HG03439 (cell line): Measurements from ENCODE around the gene CHST8.

Experiments used
- ATAC-seq: cut with Tn5 transposase; IDR thresholded peaks from one replicate; pipeline ENCODE4 v1.9.1; 2021; ENCODE audit warnings: mild to moderate bottlenecking, moderate library complexity; ENCODE audit not compliant: unreplicated experiment

The CHST8 gene

DNA sequence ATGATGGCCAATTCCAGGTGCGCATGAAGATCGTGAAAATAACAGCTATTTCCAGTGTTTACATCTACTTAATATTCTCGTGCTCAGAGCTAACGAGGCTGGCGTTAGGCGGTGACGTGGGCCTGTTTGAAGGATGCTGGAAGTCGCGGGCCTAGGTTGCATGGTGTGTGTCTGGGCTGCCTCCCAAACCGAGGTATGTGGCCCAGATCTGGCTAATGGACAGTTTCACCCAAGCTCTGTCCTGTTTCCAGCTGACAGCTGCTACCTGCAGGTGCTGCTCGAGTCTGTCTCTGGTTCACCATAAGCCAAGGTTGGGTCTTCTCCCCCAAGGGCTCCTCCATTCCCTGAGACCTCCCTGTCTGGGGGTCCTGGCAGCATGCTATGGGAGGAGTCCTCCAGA, 134.4 kb downstream of the CHST8 start:
- ATAC-seq, result no peak

DNA sequence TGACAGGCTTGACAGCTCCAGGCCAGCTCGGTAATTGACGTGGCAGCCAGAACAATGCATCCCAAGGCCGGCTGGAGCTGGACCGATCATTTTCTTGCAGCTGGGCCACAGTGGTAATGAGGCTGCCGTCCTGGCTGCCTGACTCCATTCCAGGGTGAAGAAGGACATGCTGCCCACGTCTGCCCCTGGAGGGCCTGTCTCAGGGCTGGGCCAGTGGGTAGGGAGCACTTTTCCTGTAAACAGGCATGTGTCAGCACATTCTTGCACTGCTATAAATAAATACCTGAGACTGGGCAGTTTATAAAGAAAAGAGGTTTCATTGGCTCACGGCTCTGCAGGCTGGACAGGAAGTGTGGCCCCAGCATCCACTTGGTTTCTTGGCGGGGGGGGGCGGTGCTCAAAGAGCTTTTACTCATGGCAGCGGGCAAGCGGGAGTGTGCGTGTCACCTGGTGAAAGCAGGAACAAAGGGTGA, 136.8 kb downstream of the CHST8 start:
- ATAC-seq, result no peak

DNA sequence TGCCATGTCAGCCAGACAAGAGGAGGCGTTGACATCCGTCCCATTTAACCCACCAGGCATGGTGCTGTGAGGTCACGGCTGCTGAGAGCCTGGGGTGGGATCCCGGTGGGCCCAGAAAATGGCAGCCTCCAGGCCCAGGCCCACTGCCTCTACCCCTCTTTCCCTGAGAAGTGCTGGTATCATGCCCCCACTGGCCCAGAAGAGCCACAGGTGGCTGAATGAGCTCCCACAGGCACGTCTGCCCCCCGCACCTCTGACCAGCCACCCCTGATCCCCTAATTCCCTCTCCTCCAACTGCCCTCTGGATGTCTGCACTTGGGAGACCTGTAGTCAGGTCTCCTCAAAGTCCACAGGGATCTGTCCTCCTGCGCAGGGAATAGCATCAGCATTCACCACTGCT, 137.6 kb downstream of the CHST8 start:
- ATAC-seq, result no peak

DNA sequence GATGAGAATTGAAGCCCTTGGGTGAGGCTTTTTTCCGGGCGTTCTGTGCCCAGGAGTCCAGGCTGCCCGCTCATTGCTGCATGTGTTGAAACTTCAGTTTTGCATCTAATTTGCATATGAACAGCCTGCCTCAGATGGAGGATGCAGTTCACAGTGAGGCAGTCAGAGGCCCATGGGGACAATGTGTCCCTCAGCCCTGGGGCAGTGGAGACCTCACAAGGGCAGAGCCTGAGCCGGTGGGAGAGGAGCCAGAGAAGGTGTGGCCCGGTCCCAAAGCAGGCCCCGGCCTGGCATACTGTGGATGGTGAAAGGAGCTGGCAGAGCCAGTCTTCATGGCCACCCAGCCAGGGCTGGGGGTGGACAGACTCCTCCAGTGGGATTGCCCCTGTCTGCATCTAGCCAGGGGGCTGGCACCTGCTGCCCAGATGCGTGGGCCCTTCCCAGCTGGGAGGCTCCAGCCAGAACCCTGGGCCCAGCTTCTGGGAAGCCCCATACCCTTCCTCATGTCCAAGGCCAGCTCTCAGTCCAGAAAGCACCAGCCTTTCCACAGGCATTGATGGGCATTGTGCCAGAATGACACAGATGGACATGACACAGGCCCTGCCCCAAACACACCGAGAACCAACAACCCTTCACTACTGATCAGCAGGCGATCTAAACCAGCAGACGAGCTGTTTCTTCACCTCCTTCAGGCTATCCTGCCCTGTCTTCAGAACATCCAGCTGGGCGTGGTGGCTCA, 142.0 kb downstream of the CHST8 start:
- no peak for ATAC-seq

DNA sequence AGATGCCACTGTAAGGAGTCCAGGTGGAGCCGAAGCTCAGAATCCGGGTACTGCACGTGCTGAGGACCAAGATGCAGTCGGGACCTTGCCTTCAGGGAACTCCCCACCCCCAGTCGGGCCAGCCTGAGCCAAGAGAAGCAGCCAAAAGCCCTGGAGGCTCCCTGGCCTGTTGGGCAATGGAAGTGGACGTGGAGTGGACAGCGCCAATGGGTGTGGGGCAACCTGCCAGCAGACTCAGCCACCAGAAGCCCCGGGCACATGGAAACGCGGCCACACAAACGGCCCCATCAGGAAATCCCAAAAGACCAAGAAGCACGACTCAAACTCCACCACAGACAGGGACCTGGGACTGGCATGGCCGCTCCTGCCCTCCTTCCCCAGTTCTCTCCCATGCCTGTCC, 144.9 kb downstream of the CHST8 start:
- no peak for ATAC-seq

DNA sequence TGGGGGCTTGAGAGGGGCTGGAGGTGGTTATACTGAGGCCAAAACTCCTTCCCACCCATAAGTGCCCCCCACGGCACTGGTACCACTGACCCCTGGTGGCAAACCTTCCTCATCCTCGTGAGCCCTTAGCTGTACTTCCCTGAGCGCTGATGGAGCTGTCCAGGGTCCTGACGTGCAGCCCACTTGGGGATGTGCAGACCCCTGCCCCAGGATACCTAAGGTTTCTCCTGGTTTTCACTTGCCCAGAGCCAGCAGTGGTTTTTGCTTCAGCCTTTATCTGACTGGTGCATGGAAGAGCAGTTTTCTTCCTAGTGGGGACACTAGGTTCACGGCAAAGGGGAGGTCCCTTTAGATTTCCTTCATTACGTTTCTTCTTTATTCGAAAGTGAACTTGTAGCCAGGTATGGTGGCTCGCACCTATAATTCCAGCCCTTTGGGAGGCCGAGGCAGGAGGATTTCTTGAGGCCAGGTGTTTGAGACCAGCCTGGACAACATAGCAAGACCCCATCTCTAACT, 146.2 kb downstream of the CHST8 start:
- ATAC-seq, result no peak

DNA sequence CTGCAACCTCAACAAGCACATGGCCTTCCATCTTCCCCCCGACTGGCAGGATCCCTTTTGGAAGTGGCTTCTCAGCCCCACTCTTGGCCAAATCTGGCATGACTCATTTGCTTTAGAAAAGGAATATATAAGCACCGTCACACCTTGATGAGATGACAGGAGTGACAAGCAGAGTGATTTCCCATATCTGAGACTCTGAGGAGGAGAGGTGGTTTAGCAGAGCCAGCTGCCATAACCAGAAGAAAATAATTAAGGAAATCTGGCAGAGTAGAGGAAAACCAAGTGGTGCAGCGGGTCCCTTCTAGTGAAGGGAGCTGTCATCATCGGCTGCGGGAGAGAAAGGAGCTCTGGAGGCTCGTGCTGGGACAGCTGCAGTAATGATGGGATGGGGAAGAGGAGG, 147.5 kb downstream of the CHST8 start:
- no peak for ATAC-seq

DNA sequence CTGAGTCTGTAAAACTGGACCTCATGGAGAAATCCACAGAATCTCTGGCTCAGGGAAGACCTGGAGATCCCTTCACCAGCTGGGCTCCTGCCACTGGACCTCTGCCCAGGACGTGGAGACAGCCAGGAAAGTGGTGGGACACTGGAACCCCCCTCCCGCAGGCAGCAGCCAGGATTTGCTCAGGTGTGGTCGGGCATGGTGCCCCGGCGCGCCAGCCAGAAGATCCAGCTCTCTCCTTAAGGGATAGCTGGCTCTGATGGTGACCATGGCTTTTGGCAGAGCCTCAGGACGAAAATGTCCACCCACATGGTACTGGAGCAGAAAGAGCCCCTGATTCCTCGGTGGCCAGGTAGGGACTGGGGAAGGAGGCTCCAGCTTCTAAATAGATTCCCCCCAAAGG, 148.4 kb downstream of the CHST8 start:
- no peak for ATAC-seq

DNA sequence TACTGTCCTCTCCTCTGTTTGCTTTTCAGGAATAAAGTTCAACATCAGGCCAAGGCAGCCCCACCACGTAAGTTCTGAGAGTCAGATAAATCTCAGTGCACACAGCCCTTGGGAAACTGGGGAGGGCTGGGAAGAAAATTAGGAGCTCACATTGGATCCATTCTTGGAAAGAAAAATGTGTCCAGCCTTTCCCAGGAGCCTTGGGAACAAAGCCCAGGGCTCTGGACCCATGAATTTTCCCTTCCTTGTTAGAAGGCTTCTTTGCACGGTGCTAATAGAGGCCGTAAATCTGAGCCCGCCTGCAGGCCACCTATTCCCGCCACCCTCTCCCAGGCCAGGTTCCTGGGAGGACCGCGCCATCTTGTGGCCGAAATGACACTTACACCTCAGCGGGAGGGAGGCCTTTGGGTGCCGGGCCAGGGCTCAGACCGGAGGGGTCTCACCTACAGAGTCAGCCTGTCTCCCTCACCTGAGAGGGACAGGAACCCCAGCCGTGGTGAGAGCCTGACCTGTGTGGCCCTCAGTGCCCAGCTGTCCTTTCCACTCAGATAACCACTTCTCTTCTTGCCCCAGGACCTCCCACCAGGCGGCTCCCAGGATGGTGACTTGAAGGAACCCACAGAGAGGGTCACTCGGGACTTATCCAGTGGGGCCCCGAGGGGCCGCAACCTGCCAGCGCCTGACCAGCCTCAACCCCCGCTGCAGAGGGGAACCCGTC, 149.8 kb downstream of the CHST8 start:
- ATAC-seq, result no peak

DNA sequence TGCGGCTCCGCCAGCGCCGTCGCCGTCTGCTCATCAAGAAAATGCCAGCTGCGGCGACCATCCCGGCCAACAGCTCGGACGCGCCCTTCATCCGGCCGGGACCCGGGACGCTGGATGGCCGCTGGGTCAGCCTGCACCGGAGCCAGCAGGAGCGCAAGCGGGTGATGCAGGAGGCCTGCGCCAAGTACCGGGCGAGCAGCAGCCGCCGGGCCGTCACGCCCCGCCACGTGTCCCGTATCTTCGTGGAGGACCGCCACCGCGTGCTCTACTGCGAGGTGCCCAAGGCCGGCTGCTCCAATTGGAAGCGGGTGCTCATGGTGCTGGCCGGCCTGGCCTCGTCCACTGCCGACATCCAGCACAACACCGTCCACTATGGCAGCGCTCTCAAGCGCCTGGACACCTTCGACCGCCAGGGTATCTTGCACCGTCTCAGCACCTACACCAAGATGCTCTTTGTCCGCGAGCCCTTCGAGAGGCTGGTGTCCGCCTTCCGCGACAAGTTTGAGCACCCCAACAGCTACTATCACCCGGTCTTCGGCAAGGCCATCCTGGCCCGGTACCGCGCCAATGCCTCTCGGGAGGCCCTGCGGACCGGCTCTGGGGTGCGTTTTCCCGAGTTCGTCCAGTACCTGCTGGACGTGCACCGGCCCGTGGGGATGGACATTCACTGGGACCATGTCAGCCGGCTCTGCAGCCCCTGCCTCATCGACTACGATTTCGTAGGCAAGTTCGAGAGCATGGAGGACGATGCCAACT, 150.5 kb downstream of the CHST8 start:
- no peak for ATAC-seq

DNA sequence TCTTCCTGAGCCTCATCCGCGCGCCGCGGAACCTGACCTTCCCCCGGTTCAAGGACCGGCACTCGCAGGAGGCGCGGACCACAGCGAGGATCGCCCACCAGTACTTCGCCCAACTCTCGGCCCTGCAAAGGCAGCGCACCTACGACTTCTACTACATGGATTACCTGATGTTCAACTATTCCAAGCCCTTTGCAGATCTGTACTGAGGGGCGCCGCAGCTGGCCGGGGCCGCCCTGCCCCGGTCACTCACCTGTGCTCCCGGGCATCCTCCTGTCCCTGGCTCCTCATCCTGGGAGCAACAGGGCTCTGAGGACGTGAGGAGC, 151.1 kb downstream of the CHST8 start:
- ATAC-seq, result no peak

DNA sequence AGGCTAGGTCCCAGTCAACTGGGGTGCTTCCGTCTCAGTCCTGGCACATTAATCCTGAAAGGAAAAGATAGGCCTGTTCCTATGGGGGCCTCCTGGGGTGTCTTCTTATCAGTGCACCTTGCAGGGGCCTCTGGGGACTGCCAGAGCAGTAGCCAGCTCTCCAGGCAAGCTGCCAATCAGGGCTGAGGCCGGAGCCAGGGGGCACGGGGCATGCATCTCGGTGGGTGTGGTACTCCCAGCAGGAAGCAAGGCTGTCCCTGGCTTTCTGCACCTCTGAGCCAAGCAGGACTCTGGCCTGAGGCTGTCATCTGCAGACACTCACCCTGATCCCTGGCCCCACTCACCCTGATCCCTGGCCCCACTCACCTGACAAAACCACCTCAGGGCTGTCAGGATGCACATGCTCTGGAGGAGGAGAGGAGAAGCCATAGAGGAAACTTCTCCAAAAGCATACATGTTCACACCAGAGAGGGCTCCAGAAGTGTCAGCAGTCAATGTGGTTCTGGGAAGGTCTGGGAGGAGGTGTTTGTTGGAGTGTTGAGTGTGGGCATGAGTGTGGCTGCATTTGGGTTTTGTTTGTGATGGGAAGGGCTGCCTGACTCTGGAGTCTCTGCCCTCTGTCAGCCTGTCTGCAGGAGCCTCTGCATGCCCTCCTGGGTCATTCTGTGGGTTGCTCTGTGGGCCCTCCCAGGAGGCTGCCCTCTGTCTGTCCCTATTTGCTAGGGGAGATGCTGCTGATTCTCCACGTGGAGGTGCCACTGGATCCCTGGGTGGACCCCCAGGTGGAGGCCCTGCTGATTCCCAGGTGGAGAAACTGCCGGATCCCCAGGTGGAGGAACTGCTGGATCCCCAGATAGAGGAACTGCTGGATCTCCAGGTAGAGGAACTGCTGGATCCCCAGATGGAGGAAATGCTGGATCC, 152.2 kb downstream of the CHST8 start:
- ATAC-seq, result no peak

DNA sequence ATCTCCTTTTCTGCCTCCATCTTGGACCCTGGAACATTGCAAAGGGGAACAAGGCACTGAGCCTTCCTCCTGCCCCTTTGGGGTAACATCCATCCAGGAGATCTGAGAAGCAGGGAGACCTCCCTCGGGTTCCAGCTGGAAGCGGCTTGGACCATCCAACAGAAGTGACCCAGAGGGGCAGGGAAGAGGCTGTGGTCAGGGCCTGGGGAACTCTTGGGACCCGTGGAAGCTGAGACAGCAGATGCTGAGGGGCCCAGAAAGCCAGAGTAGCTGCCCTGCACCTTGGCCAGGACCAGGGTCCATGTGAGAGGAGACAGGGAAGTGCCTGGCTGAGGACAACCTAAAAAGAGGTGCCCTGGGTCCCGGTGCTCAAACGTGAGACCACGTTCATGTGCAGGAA, 153.0 kb downstream of the CHST8 start:
- no peak for ATAC-seq

DNA sequence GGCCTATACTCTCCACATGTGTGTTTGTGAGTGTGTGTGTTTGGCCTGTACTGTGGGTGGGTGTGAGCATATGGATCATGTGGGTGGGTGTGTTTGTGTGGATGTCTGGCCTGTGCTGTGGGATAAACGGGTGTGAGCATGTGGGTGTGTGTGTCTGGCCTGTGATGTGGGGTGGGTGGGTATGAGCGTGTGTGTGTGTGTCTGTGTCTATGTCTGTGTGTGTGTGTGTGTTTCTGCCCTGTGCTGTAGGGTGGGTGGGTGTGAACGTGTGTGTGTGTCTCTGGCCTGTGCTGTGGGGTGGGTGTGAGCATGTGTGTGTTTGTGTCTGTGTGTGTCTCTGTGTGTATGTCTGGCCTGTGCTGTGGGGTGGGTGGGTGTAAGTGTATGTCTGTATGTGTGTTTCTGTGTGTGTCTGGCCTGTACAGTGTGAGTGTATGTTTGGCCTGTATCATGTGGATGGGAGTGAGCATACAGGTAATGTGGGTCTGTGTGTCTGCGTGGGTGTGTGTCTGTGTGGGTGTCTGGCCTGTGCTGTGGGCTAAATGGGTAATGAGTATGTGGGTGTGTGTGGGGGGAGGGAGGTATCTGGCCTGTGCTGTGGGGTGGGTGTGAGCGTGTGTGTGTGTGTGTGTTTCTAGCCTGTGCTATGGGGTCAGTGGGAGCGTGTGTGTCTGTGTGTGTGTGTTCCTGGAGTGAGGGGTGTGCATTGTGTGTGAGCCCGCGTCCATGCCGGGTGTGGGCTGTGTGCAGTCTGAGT, 154.2 kb downstream of the CHST8 start:
- no peak for ATAC-seq

DNA sequence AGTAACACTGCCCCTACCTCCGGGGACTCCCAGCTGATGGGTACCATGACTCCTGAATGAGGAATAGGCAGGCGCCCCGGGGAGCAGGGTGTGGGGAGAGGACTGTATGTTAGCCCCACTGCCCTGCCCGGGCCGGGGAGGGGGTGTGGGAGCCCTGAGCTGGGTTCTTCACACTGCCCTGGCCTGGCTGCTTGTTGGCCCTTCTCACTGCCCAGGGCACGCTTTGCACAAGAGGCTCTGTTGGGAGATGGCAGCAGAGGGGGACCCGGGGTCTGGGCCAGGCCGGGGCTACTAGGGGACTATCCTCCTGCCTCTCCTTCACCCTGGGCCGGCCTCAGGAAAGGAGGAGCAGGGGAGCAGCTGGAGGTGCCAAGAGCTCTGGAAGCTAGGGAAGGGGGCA, 155.6 kb downstream of the CHST8 start:
- ATAC-seq, result no peak

DNA sequence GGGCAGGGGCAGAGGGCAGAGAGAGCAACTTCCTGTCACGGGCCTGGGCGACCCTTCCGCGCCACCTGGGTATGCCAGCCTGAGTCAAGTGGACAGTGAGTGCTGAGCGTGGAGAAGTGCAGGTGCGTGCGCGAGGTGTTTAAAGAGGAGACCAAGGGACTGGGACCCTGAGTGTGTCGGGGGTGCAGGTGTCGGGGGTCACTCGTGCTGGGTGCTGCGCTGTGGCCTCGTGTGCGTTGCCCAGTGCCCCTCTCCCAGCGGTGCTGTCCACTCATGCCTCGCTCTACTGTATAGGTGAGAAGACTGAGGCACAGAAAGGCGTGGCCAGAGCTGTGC, 156.0 kb downstream of the CHST8 start:
- ATAC-seq, result no peak

DNA sequence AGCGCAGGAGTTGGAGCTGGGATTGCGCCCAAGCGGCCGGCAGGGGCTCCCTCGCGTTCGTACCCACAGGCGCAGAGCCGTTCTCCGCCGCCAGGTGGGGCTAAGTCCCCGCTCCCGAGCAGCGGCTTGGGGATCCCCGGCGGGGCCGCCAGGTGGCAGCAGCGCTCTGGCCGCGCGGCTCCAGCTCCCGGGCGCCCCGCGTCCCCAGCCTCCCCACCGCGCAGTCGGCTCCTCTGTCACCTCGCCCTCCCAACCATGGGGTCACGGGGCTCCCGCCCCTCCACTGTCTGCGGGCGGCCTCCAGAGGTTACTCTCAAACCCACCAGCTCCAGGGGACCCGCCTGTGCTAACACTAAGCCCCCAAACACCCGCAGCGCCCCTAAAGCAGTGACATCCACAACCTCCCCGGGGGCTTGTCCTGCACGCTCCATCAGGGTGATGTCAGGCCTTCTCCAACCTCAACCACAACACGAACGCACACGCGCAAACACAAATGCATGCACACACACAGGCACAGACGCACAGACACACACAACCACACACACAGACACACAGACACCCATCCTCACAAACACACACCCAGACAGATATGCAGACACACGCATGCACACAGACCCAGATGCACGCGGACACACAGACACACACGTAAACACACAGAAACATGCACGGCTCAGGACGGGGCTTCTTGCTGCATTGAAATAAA, 156.5 kb downstream of the CHST8 start:
- peak; percentile 81 for ATAC-seq

DNA sequence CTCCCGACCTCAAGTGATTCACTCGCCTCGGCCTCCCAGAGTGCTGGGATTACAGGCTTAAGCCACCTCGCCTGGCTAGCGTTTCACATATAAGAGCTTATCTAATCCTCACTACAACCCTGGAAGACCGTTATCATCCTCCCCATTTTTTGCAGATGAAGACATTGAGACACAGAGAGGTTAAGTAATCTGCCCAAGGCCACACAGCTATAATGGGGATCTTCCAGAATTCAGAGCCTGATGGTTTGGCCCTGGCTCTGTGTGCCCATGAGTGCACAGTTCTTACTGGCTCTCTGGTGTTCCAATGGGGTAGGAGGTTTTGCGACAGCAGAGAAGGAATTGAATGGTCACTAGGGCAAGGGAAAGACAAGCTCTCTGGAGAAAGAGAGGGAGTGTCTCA, 158.1 kb downstream of the CHST8 start:
- no peak for ATAC-seq

DNA sequence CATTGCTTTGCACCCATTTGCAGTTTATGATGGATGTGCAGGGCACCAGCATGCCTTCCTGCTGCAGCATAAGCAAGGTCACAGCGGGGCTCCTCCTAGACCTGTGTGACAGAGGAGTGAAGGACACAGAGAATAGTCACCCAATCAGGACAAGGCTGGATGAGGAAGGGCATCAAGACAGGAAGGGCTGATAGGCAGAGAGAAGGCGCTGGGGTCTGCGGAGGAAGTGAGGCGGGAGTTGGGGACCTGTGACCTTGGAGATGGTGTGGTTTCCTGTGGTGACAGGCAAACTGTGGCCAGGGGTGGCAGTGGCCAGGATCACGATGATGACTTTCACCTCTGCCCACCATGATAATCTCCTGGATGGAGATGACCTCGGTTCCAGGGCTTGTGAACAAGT, 158.5 kb downstream of the CHST8 start:
- no peak for ATAC-seq

DNA sequence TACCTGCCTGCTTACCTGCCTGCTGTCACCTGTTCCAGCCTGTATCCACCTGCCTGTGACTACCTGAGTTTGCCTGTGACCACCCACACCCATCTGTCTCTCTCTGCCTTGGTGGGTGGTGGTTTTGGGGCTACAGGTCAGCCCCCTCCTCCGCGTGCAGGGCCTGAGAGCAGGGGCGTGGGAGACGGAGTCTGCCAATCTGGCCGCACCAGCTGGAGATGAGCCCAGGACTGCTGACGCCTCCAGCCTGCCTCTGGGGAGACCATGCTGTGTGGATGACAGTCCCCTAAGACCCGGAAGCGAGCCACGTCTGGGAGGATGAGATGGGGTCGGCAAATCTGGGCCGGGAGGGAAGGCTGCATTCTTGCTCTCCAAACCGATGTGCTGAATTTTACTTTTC, 159.0 kb downstream of the CHST8 start:
- no peak for ATAC-seq
